Measurements from ENCODE around the gene SELENON.

DNA sequence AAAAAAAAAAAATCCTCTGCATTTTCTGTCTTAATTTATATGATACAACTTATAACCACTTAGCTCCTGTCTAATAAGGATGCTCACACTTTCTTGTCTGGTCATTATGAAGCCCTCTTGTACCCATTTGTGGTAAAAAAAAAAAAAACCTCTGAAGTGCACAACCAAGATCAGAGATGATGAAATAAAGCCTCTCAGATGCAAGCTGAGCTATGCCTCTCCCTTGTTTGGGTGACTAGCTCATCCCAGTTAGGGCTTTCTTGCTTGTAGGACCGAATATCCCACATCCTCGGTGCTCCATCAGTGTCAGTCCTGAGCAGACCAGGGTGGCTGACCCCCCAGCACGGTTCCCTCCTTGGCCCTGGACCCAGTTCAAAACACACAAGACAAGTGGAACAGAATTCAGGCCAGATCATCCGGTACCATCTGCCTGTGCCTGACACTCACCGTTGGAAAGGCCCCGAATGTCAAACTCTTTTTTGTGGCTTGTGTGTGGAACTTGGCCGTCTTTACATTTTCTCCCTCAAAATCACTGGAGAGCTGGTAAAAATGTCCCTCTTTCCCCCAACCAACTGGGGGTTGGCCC lies 6.3 kb upstream of the SELENON start:
- TF ChIP-seq EZH2phosphoT487 (IDR thresholded peaks at IDR 0.05; ENCODE audit: insufficient read depth, low read depth): no peak
- TF ChIP-seq EZH2 (IDR thresholded peaks at IDR 0.05; ENCODE audit: insufficient read depth, poor library complexity, severe bottlenecking): no peak

Data from GM23248 (cell line).